Mucosa of descending colon (tissue), 3 donors: Measurements from ENCODE around the gene SYT14. TPM values are rescaled to one million over a fixed set of nuclear protein-coding genes. Genes with fewer than 3 reads are reported as not detected.
"Not testable (repeated sequence)": the region's sequence is repeated elsewhere in the genome, so short reads cannot be mapped to it uniquely, and the experiment has no call there.

Source experiments
- ATAC-seq: fragments of 200-7000 bp; cut with Tn5 transposase; one replicate; pipeline ENCODE4 v1.9.1; 2020; ENCODE audit warnings: mild to moderate bottlenecking, moderate library complexity
- DNase-seq, 3 donors: peaks; one replicate each; pipeline ENCODE4 v3.0.0-alpha.2; 2020
- H3K36me3 ChIP-seq: fragments of 200-600 bp; one replicate; pipeline ENCODE4 v1.8.0; 2021; ENCODE audit warnings: low read depth, mild to moderate bottlenecking
- H3K4me1 ChIP-seq: fragments of 200-600 bp; one replicate; pipeline ENCODE4 v1.8.0; 2021; ENCODE audit warnings: low read depth, mild to moderate bottlenecking
- H3K4me3 ChIP-seq: fragments of 200-600 bp; one replicate; pipeline ENCODE4 v1.8.0; 2021; ENCODE audit warnings: mild to moderate bottlenecking
- H3K9me3 ChIP-seq: fragments of 200-600 bp; one replicate; pipeline ENCODE4 v1.8.0; 2021; ENCODE audit warnings: mild to moderate bottlenecking
- CTCF ChIP-seq: fragments of 200-600 bp; IDR thresholded peaks from one replicate; pipeline ENCODE4 v1.8.0; 2022; ENCODE audit warnings: antibody characterized with exemption, mild to moderate bottlenecking
- intact Hi-C, 2 donors: fragments of 100-400 bp; cut with DNase I in 1 of 2; cut with micrococcal nuclease in 1 of 2; formaldehyde crosslinking; loops; one replicate each; pipeline versions ENCODE4 v1.11.0 to v1.11.1; 2022; cut with DNase I, micrococcal nuclease
- total RNA-seq, 3 donors: library from RNA; stranded (reverse); fragmentation: NEBNext Ultra II Directional in 2 of 3; extraction: Animal tissue kit (Norgen Biotek cat#: 25700) in 2 of 3; gene quantifications; one replicate each; pipeline versions ENCODE4 v1.2.1 to v1.2.4, GENCODE V29; 2021 to 2023
- donor health status: DM: no; HTN: no; CAD: no; lungs with moderate emphysema.
- donor health status: DM: no; HTN: no; CAD: no.
- donor health status: DM: no; HTN: yes; CAD: no.

Gene SYT14
- total RNA-seq, 3 donors from 2014 or later, result 0.41 TPM; not detected in 2

GRCh38 chr1:209956116-209956515 is 18.1 kb downstream of the SYT14 start:
- intact Hi-C loops, result no loop called here
- TF ChIP-seq CTCF, result no peak
- H3K9me3 ChIP-seq, result no peaks in the 10 kb centered on the region
- H3K4me1 ChIP-seq, result no peaks in the 10 kb centered on the region
- no peak overlapping the region for H3K4me3 ChIP-seq
- no peak for ATAC-seq
- H3K36me3 ChIP-seq, result no peaks in the 10 kb centered on the region
- DNase-seq, result no peak

GRCh38 chr1:209959623-209960022 is 21.6 kb downstream of the SYT14 start:
- no peak for ATAC-seq
- intact Hi-C loops, result no loop called here
- no peak overlapping the region for H3K4me3 ChIP-seq

GRCh38 chr1:209960926-209961325 is 22.9 kb downstream of the SYT14 start:
- no peaks in the 10 kb centered on the region for H3K36me3 ChIP-seq
- no peak for TF ChIP-seq CTCF
- no peak for DNase-seq
- no peak for ATAC-seq
- no peak overlapping the region for H3K4me3 ChIP-seq
- intact Hi-C loops, result no loop called here
- H3K4me1 ChIP-seq, result no peaks in the 10 kb centered on the region
- H3K9me3 ChIP-seq, result no peaks in the 10 kb centered on the region

More at GRCh38 chr1:209959623-209960022, 21.6 kb downstream of the SYT14 start:
- DNase-seq, result no peak
- no peaks in the 10 kb centered on the region for H3K36me3 ChIP-seq
- no peak for TF ChIP-seq CTCF
- no peaks in the 10 kb centered on the region for H3K9me3 ChIP-seq
- no peaks in the 10 kb centered on the region for H3K4me1 ChIP-seq

- H3K36me3 ChIP-seq, result no peaks in the 10 kb centered on the region
- ATAC-seq (no peak), DNase-seq (no peak)
- no peak overlapping the region for H3K4me3 ChIP-seq
- intact Hi-C loops, result no loop called here
- no peaks in the 10 kb centered on the region for H3K4me1 ChIP-seq
- no peaks in the 10 kb centered on the region for H3K9me3 ChIP-seq
- no peak for TF ChIP-seq CTCF
These were observed 24.4 kb downstream of the SYT14 start for GRCh38 chr1:209962388-209962787.

GRCh38 chr1:209962856-209963255 is 24.8 kb downstream of the SYT14 start:
- Histone ChIP-seq H3K9me3 (no peaks in the 10 kb centered on the region), H3K4me1 (no peaks in the 10 kb centered on the region), H3K4me3 (no peak overlapping the region), H3K36me3 (no peaks in the 10 kb centered on the region)
- ATAC-seq (no peak), DNase-seq (no peak)
- no peak for TF ChIP-seq CTCF
- intact Hi-C loops, result no loop called here

- DNase-seq, result no peak
- Histone ChIP-seq H3K4me3 (no peak overlapping the region), H3K36me3 (no peaks in the 10 kb centered on the region), H3K9me3 (no peaks in the 10 kb centered on the region), H3K4me1 (no peaks in the 10 kb centered on the region)
- intact Hi-C loops, result no loop called here
- no peak for TF ChIP-seq CTCF
- ATAC-seq, result no peak
These were observed 28.0 kb downstream of the SYT14 start for GRCh38 chr1:209965996-209966395.

- ATAC-seq, DNase-seq, H3K9me3 ChIP-seq, intact Hi-C loops, H3K36me3 ChIP-seq, H3K4me3 ChIP-seq, H3K4me1 ChIP-seq: not testable (repeated sequence)
These were observed 40.7 kb downstream of the SYT14 start for GRCh38 chr1:209978721-209979120.
